T-cell (primary cell): ENCODE data around the gene MZT1. TPM values are rescaled to one million over a fixed set of nuclear protein-coding genes. Genes with fewer than 3 reads are reported as not detected.
"Not testable (repeated sequence)": the region's sequence is repeated elsewhere in the genome, so short reads cannot be mapped to it uniquely, and the experiment has no call there.

ENCODE experiments used
- ATAC-seq, 4 experiments: fragments of 200-7000 bp in 3 of 4; fragments of 150-1000 bp in 1 of 4; cut with Tn5 transposase; replicated peaks in 1 of 4; 1 replicate in 3 of 4; 2 replicates in 1 of 4; pipeline ENCODE4 v1.10.0; 2021; ENCODE audit warnings: moderate library complexity in 3 of 4, mild to moderate bottlenecking in 2 of 4, moderate number of reproducible peaks in 1 of 4
- CTCF ChIA-PET, 2 donors: fragments of 300-600 bp; sonication (Branson Sonifier 250); formaldehyde crosslinking; loops; one replicate each; lab custom pipeline; 2022; ENCODE audit warnings: antibody characterized with exemption in 2 of 2; lab: Charles Lee
- POLR2A ChIA-PET, 2 donors: fragments of 300-600 bp; sonication (Branson Sonifier 250); formaldehyde crosslinking; loops; one replicate each; lab custom pipeline; 2022; ENCODE audit warnings: antibody characterized with exemption in 2 of 2; lab: Charles Lee
- DNase-seq, 35 experiments: peaks; one replicate each; pipeline versions ENCODE4 v3.0.0 to v3.0.0-alpha.2; 2013 to 2023
- H3K27ac ChIP-seq: one replicate; pipeline ENCODE4 v1.5.1; 2013; ENCODE audit warnings: low read length
- H3K27me3 ChIP-seq, 2 experiments: replicated peaks in 1 of 2; 1 replicate in 1 of 2; 2 replicates in 1 of 2; pipeline versions ENCODE4 v1.6.1 to v1.7.0; 2013; ENCODE audit warnings: low read length in 1 of 2, mixed read lengths in 1 of 2; ENCODE audit not compliant: control insufficient read depth in 2 of 2, insufficient read depth in 2 of 2; ENCODE audit errors: extremely low read depth in 1 of 2
- H3K36me3 ChIP-seq, 2 donors: 1 replicate in 1 of 2; 2 replicates in 1 of 2; pipeline versions ENCODE4 v1.6.1 to v1.7.0; 2013; ENCODE audit warnings: low read length in 1 of 2; ENCODE audit not compliant: control insufficient read depth in 2 of 2, insufficient read depth in 1 of 2; ENCODE audit errors: extremely low read depth in 1 of 2
- H3K4me1 ChIP-seq, 2 experiments: 1 replicate in 1 of 2; 2 replicates in 1 of 2; pipeline versions ENCODE4 v1.6.1 to v1.7.0; 2013; ENCODE audit warnings: low read length in 2 of 2, mixed read lengths in 1 of 2; ENCODE audit not compliant: insufficient read depth in 2 of 2, control insufficient read depth in 1 of 2; ENCODE audit errors: extremely low read depth in 1 of 2
- H3K4me3 ChIP-seq, 2 donors: 1 replicate in 1 of 2; 2 replicates in 1 of 2; pipeline versions ENCODE4 v1.5.1 to v1.7.0; 2013; ENCODE audit warnings: mild to moderate bottlenecking in 2 of 2, low read length in 1 of 2, moderate library complexity in 1 of 2; ENCODE audit not compliant: control insufficient read depth in 1 of 2; ENCODE audit errors: extremely low read depth in 1 of 2
- H3K9me3 ChIP-seq: 2 replicates; pipeline ENCODE4 v1.7.0; 2013
- H3K27ac Mint-ChIP-seq, 2 donors: one replicate each; pipeline ENCODE4 v1.8.0; 2020 to 2021; ENCODE audit warnings: mild to moderate bottlenecking in 2 of 2, mixed read lengths in 2 of 2
- H3K27me3 Mint-ChIP-seq, 2 donors: one replicate each; pipeline ENCODE4 v1.8.0; 2021 to 2022; ENCODE audit warnings: mixed read lengths in 2 of 2
- H3K36me3 Mint-ChIP-seq: one replicate; pipeline ENCODE4 v1.8.0; 2021; ENCODE audit warnings: mixed read lengths
- H3K4me1 Mint-ChIP-seq, 3 donors: one replicate each; pipeline ENCODE4 v1.8.0; 2020 to 2022; ENCODE audit warnings: mixed read lengths in 3 of 3, mild to moderate bottlenecking in 1 of 3
- H3K4me3 Mint-ChIP-seq, 3 donors: one replicate each; pipeline ENCODE4 v1.8.0; 2020 to 2022; ENCODE audit warnings: mild to moderate bottlenecking in 3 of 3, mixed read lengths in 3 of 3, moderate library complexity in 3 of 3
- H3K9me3 Mint-ChIP-seq, 3 donors: one replicate each; pipeline ENCODE4 v1.8.0; 2020 to 2022; ENCODE audit warnings: mixed read lengths in 3 of 3
- WGBS: methylation state at CpG from one replicate; pipeline ENCODE4 v1.1.5; 2013; ENCODE audit warnings: missing lambda C conversion rate; ENCODE audit not compliant: insufficient coverage; 5-methylcytosine and 5-hydroxymethylcytosine counted together
- total RNA-seq, 35 experiments: library from RNA in 6 of 35; stranded (reverse) in 6 of 35; fragments of 120-200 nt in 1 of 35; gene quantifications; one replicate each; pipeline versions ENCODE4 v1.2.1 to v1.2.4 and lab custom pipeline; 2013 to 2026

The MZT1 gene
- total RNA-seq, 5 donors from 2014 or later (not counting 1 experiment from before 2014, with no cell fraction given): 4.8 to 7.1 (median 6.1) TPM

GRCh38 chr13:72726185-72726584, 1.2 kb downstream of the MZT1 start:
- H3K27me3 ChIP-seq, DNase-seq, H3K27me3 Mint-ChIP-seq, H3K27ac ChIP-seq, ATAC-seq, H3K4me3 ChIP-seq, CTCF ChIA-PET, H3K36me3 ChIP-seq, H3K9me3 Mint-ChIP-seq, H3K9me3 ChIP-seq: not testable (repeated sequence)
- POLR2A ChIA-PET: interaction anchor here in 1 of 2 donors (1.0 kb wide), 1 partner anchor 16 kb away, joined by 5 read pairs; no protein-coding TSS in a partner anchor
- peaks cover 16 to 17% of the 10 kb centered on the region in 2 experiments for H3K4me1 ChIP-seq
- H3K4me3 Mint-ChIP-seq: peak overlapping the region; percentile 90 to 93 (median 93)
- WGBS: 92% methylated on average over 4 of the region's 15 CpGs
- H3K4me1 Mint-ChIP-seq: peaks cover 59 to 71% (median 59%) of the 10 kb centered on the region in 3 donors
- H3K27ac Mint-ChIP-seq: peak overlapping the region; percentile 8 to 72
- H3K36me3 Mint-ChIP-seq: peaks cover 27% of the 10 kb centered on the region

- Histone ChIP-seq H3K9me3 (no peaks in the 10 kb centered on the region), H3K27me3 (no peaks in the 10 kb centered on the region), H3K27ac (no peak overlapping the region), H3K36me3 (peaks cover 7 to 48% of the 10 kb centered on the region in 2 donors), H3K4me3 (no peak overlapping the region), H3K4me1 (no peaks in the 10 kb centered on the region)
- ChIA-PET CTCF (no interaction called here), POLR2A (no interaction called here)
- peaks cover 77% of the 10 kb centered on the region for H3K36me3 Mint-ChIP-seq
- ATAC-seq: no peak
- no peak overlapping the region for H3K27ac Mint-ChIP-seq
- peaks cover 23 to 38% (median 31%) of the 10 kb centered on the region in 3 donors for H3K4me1 Mint-ChIP-seq
- 62% methylated on average over 3 of the region's 3 CpGs for WGBS
- peaks cover 0 to 16% (median 9%) of the 10 kb centered on the region in 3 donors for H3K9me3 Mint-ChIP-seq
- H3K4me3 Mint-ChIP-seq: no peak overlapping the region
- DNase-seq: no peak
- H3K27me3 Mint-ChIP-seq: no peaks in the 10 kb centered on the region
Observed at GRCh38 chr13:72716776-72717175, 10.7 kb downstream of the MZT1 start.

- Mint-ChIP-seq H3K4me3 (no peak overlapping the region), H3K27me3 (peaks cover 2 to 8% of the 10 kb centered on the region in 2 donors), H3K27ac (no peak overlapping the region), H3K9me3 (peaks cover 0 to 13% (median 2%) of the 10 kb centered on the region in 3 donors), H3K4me1 (no peaks in the 10 kb centered on the region), H3K36me3 (peaks cover 2% of the 10 kb centered on the region)
- Histone ChIP-seq H3K9me3 (no peaks in the 10 kb centered on the region), H3K4me3 (no peak overlapping the region), H3K27ac (no peak overlapping the region), H3K36me3 (no peaks in the 10 kb centered on the region), H3K27me3 (no peaks in the 10 kb centered on the region), H3K4me1 (no peaks in the 10 kb centered on the region)
- ChIA-PET POLR2A (interaction anchor here in 1 of 2 donors (0.7 kb wide), 1 partner anchor 956 kb away, joined by 4 read pairs; no protein-coding TSS in a partner anchor), CTCF (interaction anchor here in 1 of 2 donors (0.6 kb wide), 1 partner anchor 65 kb away, joined by 3 read pairs; no protein-coding TSS in a partner anchor)
- WGBS: no CpG with 5 or more reads among the region's 1 CpG
- DNase-seq (no peak), ATAC-seq (no peak)
Observed at GRCh38 chr13:72700509-72700908, 26.9 kb downstream of the MZT1 start.

- H3K27ac Mint-ChIP-seq: no peak overlapping the region
- no peak overlapping the region for H3K4me3 Mint-ChIP-seq
- H3K36me3 ChIP-seq: no peaks in the 10 kb centered on the region
- peaks cover 8 to 9% of the 10 kb centered on the region in 2 donors for H3K27me3 Mint-ChIP-seq
- no peaks in the 10 kb centered on the region for H3K4me1 ChIP-seq
- no peaks in the 10 kb centered on the region for H3K36me3 Mint-ChIP-seq
- DNase-seq: no peak
- peaks cover 0 to under 1% of the 10 kb centered on the region in 2 experiments for H3K27me3 ChIP-seq
- ChIA-PET CTCF (no interaction called here), POLR2A (no interaction called here)
- H3K4me3 ChIP-seq: no peak overlapping the region
- H3K9me3 ChIP-seq: no peaks in the 10 kb centered on the region
- H3K27ac ChIP-seq: no peak overlapping the region
- peaks cover 0 to 8% (median 2%) of the 10 kb centered on the region in 3 donors for H3K9me3 Mint-ChIP-seq
- no peaks in the 10 kb centered on the region for H3K4me1 Mint-ChIP-seq
- no CpG with 5 or more reads among the region's 2 CpGs for WGBS
- ATAC-seq: no peak
Observed at GRCh38 chr13:72698164-72698563, 29.3 kb downstream of the MZT1 start.

GRCh38 chr13:72696579-72696978, 30.9 kb downstream of the MZT1 start:
- H3K36me3 ChIP-seq: no peaks in the 10 kb centered on the region
- CTCF ChIA-PET: no interaction called here
- no peak for DNase-seq
- H3K4me3 ChIP-seq: no peak overlapping the region
- H3K4me3 Mint-ChIP-seq: no peak overlapping the region
- peaks cover 0 to 5% of the 10 kb centered on the region in 2 experiments for H3K27me3 ChIP-seq
- no peaks in the 10 kb centered on the region for H3K36me3 Mint-ChIP-seq
- peaks cover 0 to 8% (median 3%) of the 10 kb centered on the region in 3 donors for H3K9me3 Mint-ChIP-seq
- H3K4me1 Mint-ChIP-seq: no peaks in the 10 kb centered on the region
- no peaks in the 10 kb centered on the region for H3K9me3 ChIP-seq
- WGBS: no CpG with 5 or more reads among the region's 1 CpG
- POLR2A ChIA-PET: no interaction called here
- no peak overlapping the region for H3K27ac ChIP-seq
- H3K4me1 ChIP-seq: no peaks in the 10 kb centered on the region
- H3K27ac Mint-ChIP-seq: no peak overlapping the region
- peaks cover 8 to 10% of the 10 kb centered on the region in 2 donors for H3K27me3 Mint-ChIP-seq
- no peak for ATAC-seq

- no peak overlapping the region for H3K4me3 Mint-ChIP-seq
Observed at GRCh38 chr13:72694314-72694713, 33.1 kb downstream of the MZT1 start.

More at GRCh38 chr13:72694314-72694713, 33.1 kb downstream of the MZT1 start:
- Histone ChIP-seq H3K36me3 (no peaks in the 10 kb centered on the region), H3K4me1 (no peaks in the 10 kb centered on the region), H3K9me3 (no peaks in the 10 kb centered on the region), H3K4me3 (no peak overlapping the region), H3K27ac (no peak overlapping the region), H3K27me3 (peaks cover 0 to 5% of the 10 kb centered on the region in 2 experiments)
- Mint-ChIP-seq H3K36me3 (no peaks in the 10 kb centered on the region), H3K4me1 (no peaks in the 10 kb centered on the region), H3K9me3 (peaks cover 0 to 8% (median 0%) of the 10 kb centered on the region in 3 donors), H3K27me3 (peaks cover 15 to 19% of the 10 kb centered on the region in 2 donors), H3K27ac (no peak overlapping the region)
- ATAC-seq (no peak), DNase-seq (no peak)
- POLR2A ChIA-PET: interaction anchor here in 1 of 2 donors (0.6 kb wide), 1 partner anchor 38 kb away, joined by 6 read pairs; no protein-coding TSS in a partner anchor
- CTCF ChIA-PET: interaction anchor here in 1 of 2 donors (0.6 to 0.7 kb wide), 2 partner anchors 37 to 77 kb away, joined by 4 to 5 read pairs; no protein-coding TSS in a partner anchor
- 89% methylated on average over 8 of the region's 8 CpGs for WGBS
